ENCODE data around the gene NFE2L2.

GRCh38 chr2:177275040-177275742, 10.7 kb upstream of the NFE2L2 start:
- no peak for TF ChIP-seq ATF3 (CRISPR knock-in tag; conservative IDR thresholded peaks at IDR 0.05)
- no peak for TF ChIP-seq JUN (CRISPR knock-in tag; IDR thresholded peaks at IDR 0.05)
- TF ChIP-seq CTCF (IDR thresholded peaks at IDR 0.05), result no peak
- TF ChIP-seq HMGA2 (CRISPR knock-in tag; IDR thresholded peaks at IDR 0.05), result no peak
- no peak for TF ChIP-seq NR2C2 (CRISPR knock-in tag; IDR thresholded peaks at IDR 0.05)
- no peak for TF ChIP-seq CREM (CRISPR knock-in tag; IDR thresholded peaks at IDR 0.05)
- no peak for TF ChIP-seq USF2 (CRISPR knock-in tag; IDR thresholded peaks at IDR 0.05)
- TF ChIP-seq ATF2 (CRISPR knock-in tag; IDR thresholded peaks at IDR 0.05; ENCODE audit: borderline replicate concordance, low read depth), result no peak
- TF ChIP-seq PRRX2 (CRISPR knock-in tag; IDR thresholded peaks at IDR 0.05), result no peak
